ENCODE data around the gene UGT3A1.

The UGT3A1 gene

DNA sequence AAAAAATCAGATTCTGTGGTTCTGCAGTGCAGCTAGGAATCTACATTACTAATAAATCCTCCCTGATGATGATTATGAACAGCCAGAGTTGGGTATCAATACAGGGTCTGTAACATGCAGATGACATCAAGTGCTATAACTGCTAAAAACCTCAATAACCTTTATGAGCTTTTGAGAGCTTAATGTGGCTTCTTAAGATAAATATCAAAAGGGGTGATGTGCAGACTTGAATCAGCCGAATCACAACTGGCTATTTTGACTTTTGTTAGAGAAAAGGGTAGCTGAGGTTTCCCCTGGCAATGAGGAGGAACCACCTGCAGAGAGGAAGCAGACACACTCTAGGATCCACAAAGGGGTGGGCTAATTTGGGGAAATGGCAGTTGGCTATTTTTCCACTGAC is 83.0 kb downstream of the UGT3A1 start:
- no peak for DNase-seq (ENCODE audit: low read depth)

DNA sequence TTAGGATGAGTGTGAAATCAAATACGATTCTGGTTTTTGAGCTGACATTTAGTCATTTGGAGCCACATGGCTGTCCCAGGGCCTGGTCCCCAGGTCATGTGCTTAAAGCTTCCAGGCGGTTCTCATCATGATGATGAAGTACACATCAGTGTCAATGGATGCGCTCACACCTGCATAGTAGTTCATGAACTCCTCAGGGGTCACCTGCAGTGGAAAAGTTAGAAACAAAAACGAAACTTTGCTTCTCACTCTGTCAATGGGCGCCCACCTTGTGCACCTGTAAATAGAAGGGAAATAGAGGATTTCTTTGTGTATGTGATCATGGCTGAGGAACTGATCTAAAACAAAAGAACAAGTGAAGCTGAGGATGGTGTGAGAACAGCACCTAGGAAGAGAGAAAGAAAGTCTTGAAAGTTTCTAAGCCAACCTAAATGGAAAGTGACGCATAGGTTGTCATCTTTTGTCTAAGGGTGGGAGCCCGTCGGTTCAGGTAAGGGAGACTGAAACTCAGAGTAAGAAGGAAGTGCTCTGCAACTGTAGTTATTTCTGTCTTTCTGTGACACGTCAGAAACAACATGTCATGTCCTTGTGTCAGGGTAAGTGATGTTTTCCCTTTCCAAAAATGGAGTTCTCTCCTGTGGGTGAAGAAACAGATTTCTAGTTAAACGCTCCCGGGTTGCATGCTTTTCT is 86.6 kb downstream of the UGT3A1 start:
- no peak for DNase-seq (ENCODE audit: low read depth)

- DNase-seq (ENCODE audit: low read depth): no peak
These were observed 87.5 kb downstream of the UGT3A1 start for GRCh38 chr5:35903631-35904203.

DNA sequence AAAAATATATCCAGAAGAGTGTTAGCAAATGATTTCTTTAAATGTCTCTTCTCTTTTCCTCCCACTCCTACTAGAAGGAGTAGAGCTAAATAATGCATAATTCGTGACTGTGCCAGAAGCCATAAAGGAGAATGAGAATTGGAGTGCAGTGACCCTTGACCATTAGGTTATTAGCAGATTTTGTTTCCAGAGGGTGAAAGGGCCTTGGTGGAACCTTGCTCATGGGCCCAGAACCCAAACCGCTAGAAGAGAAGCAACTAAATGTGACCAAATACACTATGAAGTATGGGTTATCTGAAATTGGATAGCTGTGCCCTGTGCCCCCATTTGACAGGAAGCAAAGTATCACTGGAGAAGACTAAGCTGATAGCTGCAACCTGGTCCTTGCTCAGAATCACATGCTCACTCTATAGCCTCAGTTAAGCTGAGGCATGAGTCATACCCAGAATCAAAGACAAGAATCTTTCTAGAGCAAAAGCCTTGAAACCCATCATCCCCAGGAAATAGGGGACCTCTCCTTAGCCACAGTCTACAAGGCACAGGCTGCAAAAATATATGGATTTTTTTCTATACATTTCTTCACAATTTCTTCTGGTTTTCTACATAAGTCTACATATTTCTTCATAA is 89.0 kb downstream of the UGT3A1 start:
- DNase-seq (ENCODE audit: low read depth): no peak
